H1 (cell line): ENCODE data around the gene EPHA8. TPM values are rescaled to one million over a fixed set of nuclear protein-coding genes. Genes with fewer than 3 reads are reported as not detected.

ENCODE experiments used
- CHD7 ChIP-seq: fragments of 300-600 bp; sonication (generic); IDR thresholded peaks from 2 replicates; pipeline ENCODE4 v1.7.1; 2012; ENCODE audit warnings: low read length, moderate library complexity, mild to moderate bottlenecking, inconsistent platforms; ENCODE audit not compliant: insufficient replicate concordance
- polyA plus RNA-seq, 7 experiments: library from polyadenylated mRNA; depleted of rRNA in 3 of 7; stranded (reverse) in 5 of 7; unstranded in 2 of 7; fragments of >200 nt in 5 of 7; fragments of 200-250 nt in 2 of 7; gene quantifications; 1 replicate in 5 of 7; 2 replicates in 1 of 7; 4 replicates in 1 of 7; pipeline versions ENCODE4 v1.2.1 to v1.2.3, GENCODE V29; 2011 to 2013; ENCODE audit warnings: missing spikeins in 2 of 7, mixed read lengths in 2 of 7
- total RNA-seq: library from RNA; stranded (reverse); fragmentation: NEBNext Ultra II Directional; extraction: Animal tissue kit (Norgen Biotek cat#: 25700); gene quantifications from 2 replicates; pipeline ENCODE4 v1.2.1, GENCODE V29; 2021

Gene EPHA8
- total and polyA plus RNA-seq, 2 of the 8 experiments (the other 6 are each of a cell fraction or from before 2014, with no cell fraction given): 4.0 to 8.4 TPM

DNA sequence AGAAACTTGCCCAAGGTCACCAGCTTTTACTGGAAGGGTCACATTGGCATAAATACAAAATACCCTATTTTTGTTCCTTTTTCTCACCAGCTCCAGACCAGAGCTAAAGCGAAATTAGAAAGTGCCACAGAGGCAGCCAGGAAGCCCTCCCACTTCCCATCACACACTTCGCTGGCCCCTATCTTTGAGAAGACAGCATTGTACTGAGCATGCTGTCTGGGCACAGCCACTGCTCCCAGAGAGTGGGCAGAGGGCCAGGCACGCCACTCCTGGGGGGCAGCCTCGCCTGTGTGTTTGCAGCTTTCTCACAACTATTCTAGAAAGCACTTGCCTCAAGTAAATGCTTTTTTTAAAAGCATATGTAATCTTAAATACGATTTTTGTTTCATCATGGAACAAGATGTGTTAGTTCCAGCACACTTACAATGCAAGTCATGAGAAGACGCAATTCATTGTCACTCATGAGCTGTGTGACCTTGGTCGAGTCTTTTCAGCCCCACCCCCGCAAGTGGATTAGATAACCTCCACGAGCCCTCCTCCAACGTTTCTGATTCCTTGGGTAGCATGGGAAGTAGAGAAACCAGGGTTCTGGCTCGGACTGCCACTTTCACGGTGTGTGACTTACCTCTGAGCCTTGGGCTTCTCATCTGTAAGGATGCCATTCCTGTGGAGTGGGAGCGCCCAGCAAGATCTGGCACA lies 25.7 kb upstream of the EPHA8 start (continued):
- TF ChIP-seq CHD7: no peak
